ENCODE data around the gene PTGER4.

PTGER4 gene

GRCh38 chr5:40669606-40670390 lies 9.9 kb upstream of the PTGER4 start:
- no peak for DNase-seq (ENCODE audit: low spot score)

GRCh38 chr5:40672425-40672824 lies 7.3 kb upstream of the PTGER4 start:
- no peak for DNase-seq (ENCODE audit: low spot score)

GRCh38 chr5:40674661-40675235 lies 5.0 kb upstream of the PTGER4 start:
- DNase-seq (ENCODE audit: low spot score): no peak

GRCh38 chr5:40675396-40676133 lies 4.2 kb upstream of the PTGER4 start:
- DNase-seq (ENCODE audit: low spot score): peak; percentile 89

- DNase-seq (ENCODE audit: low spot score): no peak
These were observed 2.9 kb upstream of the PTGER4 start for GRCh38 chr5:40676613-40677343.

GRCh38 chr5:40677456-40677855 lies 2.3 kb upstream of the PTGER4 start:
- no peak for DNase-seq (ENCODE audit: low spot score)

GRCh38 chr5:40678026-40678425 lies 1.7 kb upstream of the PTGER4 start:
- DNase-seq (ENCODE audit: low spot score): peak; percentile 83

- DNase-seq (ENCODE audit: low spot score): no peak
These were observed 1.1 kb upstream of the PTGER4 start for GRCh38 chr5:40678460-40679147.

- peak; percentile 98 for DNase-seq (ENCODE audit: low spot score)
These were observed 385 bp upstream of the PTGER4 start for GRCh38 chr5:40679148-40679912.

GRCh38 chr5:40680741-40681362 lies 1.1 kb downstream of the PTGER4 start:
- DNase-seq (ENCODE audit: low spot score): peak; percentile 64

- DNase-seq (ENCODE audit: low spot score): peak; percentile 52
These were observed 1.8 kb downstream of the PTGER4 start for GRCh38 chr5:40681363-40682153.

- no peak for DNase-seq (ENCODE audit: low spot score)
These were observed 2.7 kb downstream of the PTGER4 start for GRCh38 chr5:40682154-40683017.

- DNase-seq (ENCODE audit: low spot score): no peak
These were observed 3.6 kb downstream of the PTGER4 start for GRCh38 chr5:40683305-40683704.

- DNase-seq (ENCODE audit: low spot score): no peak
These were observed 5.5 kb downstream of the PTGER4 start for GRCh38 chr5:40685193-40685592.

- no peak for DNase-seq (ENCODE audit: low spot score)
These were observed 6.3 kb downstream of the PTGER4 start for GRCh38 chr5:40685976-40686486.

- DNase-seq (ENCODE audit: low spot score): no peak
These were observed 7.6 kb downstream of the PTGER4 start for GRCh38 chr5:40687321-40687720.

GRCh38 chr5:40688127-40688761 lies 8.5 kb downstream of the PTGER4 start:
- DNase-seq (ENCODE audit: low spot score): peak; percentile 88

GRCh38 chr5:40688996-40689395 lies 9.3 kb downstream of the PTGER4 start:
- DNase-seq (ENCODE audit: low spot score): no peak
